ENCODE results near the gene DR1.

The DR1 gene

DNA sequence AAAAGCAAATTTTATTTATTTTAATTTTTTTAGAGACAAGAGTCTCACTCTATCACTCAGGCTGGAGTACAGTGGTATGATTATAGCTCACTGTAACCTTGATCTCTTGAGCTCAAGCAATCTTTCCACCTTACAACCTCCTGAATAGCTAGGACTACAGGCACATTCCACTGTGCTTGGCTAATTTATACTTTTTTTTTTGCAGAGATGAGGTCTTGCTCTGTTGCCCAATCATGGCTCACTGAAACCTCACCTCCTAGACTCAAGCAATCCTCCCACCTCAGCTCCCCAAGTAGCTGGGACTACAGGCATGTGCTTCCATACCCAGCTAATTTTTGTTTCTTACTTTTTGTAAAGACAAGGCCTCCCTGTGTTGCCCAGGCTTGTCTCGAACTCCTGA is 49.5 kb downstream of the DR1 start:
- DNase-seq, result no peak

DNA sequence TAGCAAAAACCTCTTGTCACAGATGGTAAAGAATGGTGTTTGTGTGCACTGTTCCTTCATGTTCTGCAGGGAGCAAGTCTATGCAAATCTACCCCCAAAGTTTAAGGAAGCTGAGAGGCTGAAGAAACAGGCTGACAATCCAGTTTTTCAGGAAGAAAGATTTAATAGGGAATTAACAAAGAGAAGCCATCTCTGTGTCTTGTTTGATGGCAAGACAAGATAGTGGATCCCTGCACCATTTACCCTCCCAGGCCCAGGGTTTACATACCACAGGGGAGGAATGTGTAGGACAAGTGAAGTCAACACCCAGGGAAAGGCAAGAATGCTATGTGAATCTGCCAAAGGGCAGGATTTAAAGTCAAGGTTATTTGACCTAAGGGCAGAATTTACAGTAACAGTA is 54.1 kb downstream of the DR1 start:
- DNase-seq, result no peak

DNA sequence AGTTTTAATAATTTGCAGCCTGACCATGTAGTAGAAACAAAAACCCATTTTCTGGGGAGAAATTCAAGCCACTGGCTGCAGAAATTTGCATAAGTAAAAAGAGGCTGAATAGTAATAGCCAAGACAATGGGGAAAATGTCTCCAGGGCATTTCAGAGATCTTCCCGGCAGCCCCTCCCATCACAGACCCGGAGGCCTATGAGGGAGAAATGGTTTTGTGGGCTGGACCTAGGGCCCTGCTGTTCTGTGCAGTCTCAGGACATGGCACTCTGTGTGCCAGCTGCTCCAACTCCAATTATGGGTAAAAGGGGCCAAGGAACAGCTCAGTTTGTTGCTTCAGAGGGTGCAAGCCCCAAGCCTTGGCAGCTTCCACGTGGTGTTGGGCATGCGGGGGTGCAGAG is 62.5 kb downstream of the DR1 start:
- DNase-seq, result no peak

DNA sequence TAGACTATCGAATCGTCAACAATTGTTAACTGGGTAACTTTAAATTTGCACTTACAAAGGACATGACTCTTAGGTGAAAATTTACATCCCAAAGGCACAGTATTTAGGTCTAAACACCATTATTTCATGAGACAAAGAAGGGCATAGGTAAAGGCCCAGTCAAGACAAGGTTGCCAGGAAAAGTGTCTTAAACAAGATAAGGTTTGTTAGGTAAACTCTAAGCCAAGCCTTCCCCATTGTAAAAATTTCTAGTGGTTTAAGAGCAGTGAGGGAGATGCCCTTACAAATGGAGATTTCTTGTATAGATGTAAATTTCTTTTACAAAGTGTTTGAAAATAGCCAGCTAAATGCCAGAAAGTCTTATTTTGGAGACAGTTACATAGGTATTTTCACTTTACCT is 65.3 kb downstream of the DR1 start:
- DNase-seq, result no peak

DNA sequence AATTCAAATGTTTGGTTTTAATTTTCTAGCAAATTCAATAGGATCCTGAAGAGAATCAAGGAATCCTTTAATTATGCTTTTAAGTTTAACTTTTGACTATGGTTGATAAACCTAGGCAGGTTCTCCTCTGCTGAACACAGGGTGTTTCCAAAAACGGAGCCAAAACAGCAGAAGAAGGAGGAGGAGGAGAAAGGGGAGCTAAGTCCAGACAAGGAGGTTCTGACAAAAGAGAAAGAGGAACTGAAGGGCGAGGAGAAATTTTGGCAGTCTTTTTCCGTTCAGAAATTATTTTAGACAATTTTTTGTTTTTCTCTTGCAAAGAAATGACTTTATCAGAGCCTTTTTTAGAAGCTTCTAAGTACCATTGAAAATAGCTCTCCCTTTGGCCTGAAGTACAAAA is 69.0 kb downstream of the DR1 start:
- no peak for DNase-seq

DNA sequence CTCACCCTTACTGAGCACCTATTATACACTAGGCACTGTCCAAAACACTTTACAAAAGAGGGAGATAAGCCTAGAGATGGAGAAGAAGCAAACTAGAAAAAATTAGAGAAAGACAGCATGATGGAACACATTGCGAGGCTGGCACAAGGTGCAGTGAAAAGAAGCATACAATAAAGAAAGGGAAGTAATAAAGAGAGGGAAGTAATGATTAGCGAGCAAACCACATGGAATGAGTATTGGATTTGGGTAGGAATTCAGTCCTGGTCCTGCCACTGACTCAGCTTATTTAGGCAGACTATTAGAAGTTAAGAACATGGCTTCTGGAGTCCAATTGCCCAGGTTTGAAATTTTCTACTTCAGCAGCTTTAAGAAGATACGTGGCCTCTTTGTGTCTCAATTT is 69.6 kb downstream of the DR1 start:
- no peak for DNase-seq

DNA sequence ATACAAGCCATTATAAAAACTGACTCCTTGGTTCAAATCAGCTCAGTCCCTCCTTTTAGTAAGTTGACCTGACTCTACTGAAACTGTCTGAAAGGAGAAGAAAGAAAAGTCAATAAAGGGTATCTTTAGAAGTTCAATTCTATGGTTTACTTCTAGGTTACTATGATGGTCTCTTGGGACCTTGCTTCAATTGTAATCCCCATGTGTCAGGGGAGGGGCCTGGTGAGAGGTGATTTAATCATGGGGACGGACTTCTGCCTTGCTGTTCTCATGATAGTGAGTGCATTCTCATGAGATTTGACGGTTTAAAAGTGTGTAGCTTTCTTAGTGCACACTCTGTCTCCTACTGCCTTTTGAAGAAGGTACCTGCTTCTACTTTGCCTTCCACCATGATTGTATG is 70.5 kb downstream of the DR1 start:
- no peak for DNase-seq

Data from COR-L47 (cell line).